Caco-2 (cell line): ENCODE measurements around the gene HIGD2A. TPM values are rescaled to one million over a fixed set of nuclear protein-coding genes. Genes with fewer than 3 reads are reported as not detected.

Source experiments
- BruUV-seq: library from RNA; stranded (reverse); fragments of 400-500 nt; replicated peaks from 2 replicates; lab custom pipeline; 2021; lab: Mats Ljungman, UMichigan
- CTCF ChIA-PET: fragments of 300-600 bp; sonication (Branson Sonifier 250); formaldehyde crosslinking; loops from one replicate; lab custom pipeline; 2022; ENCODE audit warnings: antibody characterized with exemption; lab: Charles Lee
- POLR2A ChIA-PET: fragments of 300-600 bp; sonication (Branson Sonifier 250); formaldehyde crosslinking; loops from one replicate; lab custom pipeline; 2022; ENCODE audit warnings: antibody characterized with exemption; lab: Charles Lee
- DNase-seq, 2 experiments: peaks; one replicate each; pipeline versions ENCODE4 v3.0.0 to v3.0.0-alpha.2; 2020 to 2022
- H3K27me3 ChIP-seq: replicated peaks from 2 replicates; pipeline ENCODE4 v1.6.0; 2011; ENCODE audit warnings: low read length; ENCODE audit not compliant: control insufficient read depth, insufficient read depth
- H3K36me3 ChIP-seq: 2 replicates; pipeline ENCODE4 v1.5.1; 2011; ENCODE audit warnings: low read length; ENCODE audit not compliant: control insufficient read depth, insufficient read depth
- H3K4me1 ChIP-seq: fragments of 250-450 bp; sonication (Bioruptor Pico); 2 replicates; pipeline ENCODE4 v1.5.1; 2020; ENCODE audit warnings: mild to moderate bottlenecking
- H3K4me3 ChIP-seq: 2 replicates; pipeline ENCODE4 v1.5.1; 2011; ENCODE audit warnings: low read depth, mild to moderate bottlenecking, control low read depth, low read length
- H3K9me3 ChIP-seq: fragments of 250-450 bp; sonication (Bioruptor Pico); 2 replicates; pipeline ENCODE4 v1.5.1; 2020; ENCODE audit warnings: mild to moderate bottlenecking, moderate library complexity
- H3K27ac Mint-ChIP-seq: one replicate; pipeline ENCODE4 v1.8.0; 2022; ENCODE audit warnings: mixed read lengths; ENCODE audit not compliant: unreplicated experiment
- H3K27me3 Mint-ChIP-seq: one replicate; pipeline ENCODE4 v1.8.0; 2022; ENCODE audit warnings: mixed read lengths; ENCODE audit not compliant: insufficient read depth, unreplicated experiment
- H3K36me3 Mint-ChIP-seq: one replicate; pipeline ENCODE4 v1.8.0; 2022; ENCODE audit warnings: mild to moderate bottlenecking, mixed read lengths; ENCODE audit not compliant: insufficient read depth, unreplicated experiment
- H3K4me1 Mint-ChIP-seq: one replicate; pipeline ENCODE4 v1.8.0; 2022; ENCODE audit warnings: low read depth, mixed read lengths; ENCODE audit not compliant: unreplicated experiment
- H3K4me3 Mint-ChIP-seq: one replicate; pipeline ENCODE4 v1.8.0; 2022; ENCODE audit warnings: mild to moderate bottlenecking, moderate library complexity, mixed read lengths; ENCODE audit not compliant: unreplicated experiment
- H3K9me3 Mint-ChIP-seq: one replicate; pipeline ENCODE4 v1.8.0; 2022; ENCODE audit warnings: mixed read lengths; ENCODE audit not compliant: unreplicated experiment
- intact Hi-C: fragments of 100-400 bp; cut with micrococcal nuclease; formaldehyde crosslinking; loops from one replicate; pipeline ENCODE4 v1.10.0; 2022; ENCODE audit not compliant: unreplicated experiment
- microRNA-seq: library from miRNA; unstranded; fragments of <30 nt; microRNA quantifications from one replicate; pipeline ENCODE4 v1.2.0, GENCODE V29; 2022
- total RNA-seq: library from RNA; stranded (reverse); gene quantifications from 2 replicates; pipeline ENCODE4 v1.2.3, GENCODE V29; 2022
- TF ChIP-seq, protein P1 (sequence below), 2 experiments: fragments of 200-600 bp in 1 of 2; IDR thresholded peaks; 1 replicate in 1 of 2; 2 replicates in 1 of 2; pipeline versions ENCODE4 v1.5.1 to v1.8.0; 2011 to 2022; ENCODE audit warnings: antibody characterized with exemption in 1 of 2, control low read depth in 1 of 2, inconsistent platforms in 1 of 2, low read depth in 1 of 2, low read length in 1 of 2, mild to moderate bottlenecking in 1 of 2, moderate library complexity in 1 of 2; ENCODE audit not compliant: insufficient read depth in 1 of 2, severe bottlenecking in 1 of 2, unreplicated experiment in 1 of 2

Gene HIGD2A
- total RNA-seq, 1 experiment from 2014 or later: 110 TPM

DNA sequence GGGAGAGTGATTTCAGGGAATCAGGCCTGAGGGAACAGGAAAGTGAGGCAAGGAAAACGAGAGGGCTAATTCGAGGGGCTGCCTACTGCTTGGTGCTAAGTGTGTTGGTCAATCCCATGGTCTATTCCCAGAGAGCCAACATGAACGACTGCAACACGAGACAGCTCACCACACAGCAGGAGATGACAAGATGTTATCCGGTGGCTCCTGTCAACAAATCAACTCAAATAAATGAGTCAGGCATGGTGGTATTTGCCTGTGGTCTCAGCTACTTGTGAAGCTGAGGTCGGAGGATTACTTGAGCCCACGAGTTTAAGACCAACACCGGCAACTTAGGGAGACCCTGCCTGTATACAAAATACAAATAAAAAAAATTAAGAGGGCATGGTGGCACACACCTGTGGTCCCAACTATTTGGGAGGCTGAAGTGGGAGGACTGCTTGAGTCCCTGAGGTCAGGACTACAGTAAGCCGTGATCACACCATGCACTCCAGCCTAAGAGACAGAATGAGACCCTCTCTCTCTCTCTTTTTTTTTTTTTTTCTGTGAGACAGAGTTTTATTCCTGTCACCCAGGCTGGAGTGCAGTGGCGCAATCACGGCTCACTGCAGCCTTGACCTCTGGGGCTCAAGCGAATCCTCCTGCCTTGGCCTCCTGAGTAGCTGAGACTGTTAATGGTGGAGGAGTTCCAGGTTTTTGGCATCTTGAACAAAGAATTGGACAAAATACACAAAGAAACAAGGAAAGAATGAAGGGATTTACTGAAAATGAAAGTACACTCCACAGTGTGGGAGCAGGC, 50.6 kb downstream of the HIGD2A start:
- peaks cover 12% of the 10 kb centered on the region for H3K4me1 Mint-ChIP-seq
- H3K9me3 Mint-ChIP-seq: no peaks in the 10 kb centered on the region
- Histone ChIP-seq H3K9me3 (no peaks in the 10 kb centered on the region), H3K27me3 (no peaks in the 10 kb centered on the region), H3K4me3 (no peak overlapping the region), H3K36me3 (no peaks in the 10 kb centered on the region), H3K4me1 (peaks cover 6% of the 10 kb centered on the region; the same call in 1 of the 2 replicates)
- POLR2A ChIA-PET: no interaction called here
- DNase-seq: no peak
- no peak overlapping the region for H3K27ac Mint-ChIP-seq
- no peak overlapping the region for H3K4me3 Mint-ChIP-seq
- BruUV-seq: no TSS peak
- H3K36me3 Mint-ChIP-seq: no peaks in the 10 kb centered on the region
- CTCF ChIA-PET: no interaction called here
- intact Hi-C loops: no loop called here
- no peaks in the 10 kb centered on the region for H3K27me3 Mint-ChIP-seq
- TF ChIP-seq, protein P1, sequence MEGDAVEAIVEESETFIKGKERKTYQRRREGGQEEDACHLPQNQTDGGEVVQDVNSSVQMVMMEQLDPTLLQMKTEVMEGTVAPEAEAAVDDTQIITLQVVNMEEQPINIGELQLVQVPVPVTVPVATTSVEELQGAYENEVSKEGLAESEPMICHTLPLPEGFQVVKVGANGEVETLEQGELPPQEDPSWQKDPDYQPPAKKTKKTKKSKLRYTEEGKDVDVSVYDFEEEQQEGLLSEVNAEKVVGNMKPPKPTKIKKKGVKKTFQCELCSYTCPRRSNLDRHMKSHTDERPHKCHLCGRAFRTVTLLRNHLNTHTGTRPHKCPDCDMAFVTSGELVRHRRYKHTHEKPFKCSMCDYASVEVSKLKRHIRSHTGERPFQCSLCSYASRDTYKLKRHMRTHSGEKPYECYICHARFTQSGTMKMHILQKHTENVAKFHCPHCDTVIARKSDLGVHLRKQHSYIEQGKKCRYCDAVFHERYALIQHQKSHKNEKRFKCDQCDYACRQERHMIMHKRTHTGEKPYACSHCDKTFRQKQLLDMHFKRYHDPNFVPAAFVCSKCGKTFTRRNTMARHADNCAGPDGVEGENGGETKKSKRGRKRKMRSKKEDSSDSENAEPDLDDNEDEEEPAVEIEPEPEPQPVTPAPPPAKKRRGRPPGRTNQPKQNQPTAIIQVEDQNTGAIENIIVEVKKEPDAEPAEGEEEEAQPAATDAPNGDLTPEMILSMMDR (IDR thresholded peaks at IDR 0.05; ENCODE audit: insufficient read depth in 1 of 2, low read depth in 1 of 2, low read length in 1 of 2, severe bottlenecking in 1 of 2, unreplicated experiment in 1 of 2): no peak

Small RNA genes lying within 50 kb of the gene (microRNA-seq; reads per million reads assigned to microRNA genes)
- not detected for gene MIR1271

Other genes starting within 250 kb of the HIGD2A start
- 40.2 and 42.3 TPM in 2 replicates for gene SIMC1, start 150.3 kb upstream of the HIGD2A start, total RNA-seq
- gene KIAA1191, start 27.0 kb upstream of the HIGD2A start, total RNA-seq: 119 and 123 TPM in 2 replicates
- 2.1 and 2.3 TPM in 2 replicates for gene ARL10, start 23.3 kb upstream of the HIGD2A start, total RNA-seq
- gene NOP16, start 153 bp upstream of the HIGD2A start, total RNA-seq: 48.0 and 56.4 TPM in 2 replicates
- gene CLTB, start 27.8 kb downstream of the HIGD2A start, total RNA-seq: 78.9 and 80.0 TPM in 2 replicates
- 55.5 and 57.9 TPM in 2 replicates for gene FAF2, start 59.6 kb downstream of the HIGD2A start, total RNA-seq
- gene RNF44, start 148.7 kb downstream of the HIGD2A start, total RNA-seq: 84.2 and 90.8 TPM in 2 replicates
- gene CDHR2, start 160.6 kb downstream of the HIGD2A start, total RNA-seq: 0.19 and 0.59 TPM in 2 replicates
- 3.9 and 5.2 TPM in 2 replicates for gene GPRIN1, start 221.4 kb downstream of the HIGD2A start, total RNA-seq
- not detected in 2 replicates for gene SNCB, start 241.8 kb downstream of the HIGD2A start, total RNA-seq
- gene EIF4E1B, start 241.9 kb downstream of the HIGD2A start, total RNA-seq: not detected in 2 replicates